ENCODE data around the gene FOXD2. TPM values are rescaled to one million over a fixed set of nuclear protein-coding genes. Genes with fewer than 3 reads are reported as not detected.

FOXD2 gene
- total RNA-seq, 2 experiments from 2014 or later: 0.50 to 0.71 TPM

DNA sequence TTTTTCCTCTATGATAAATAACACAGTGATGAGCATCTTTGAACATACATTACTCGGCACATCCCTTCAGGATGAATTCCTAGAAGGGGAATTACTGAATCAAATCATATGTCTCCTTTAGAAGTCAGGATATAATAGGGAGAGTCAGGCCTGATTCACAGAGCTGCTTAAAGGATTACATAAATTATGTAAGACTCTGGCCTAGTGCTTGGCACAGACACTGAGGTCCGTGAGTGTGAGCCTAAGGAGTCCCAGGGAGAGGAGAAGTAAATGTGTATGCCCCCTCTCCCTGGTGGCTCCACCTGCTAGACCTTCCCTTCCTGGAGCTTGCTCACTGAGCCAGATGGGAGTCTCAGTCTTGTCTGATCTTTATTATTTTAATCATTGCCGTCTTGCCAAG lies 30.4 kb upstream of the FOXD2 start:
- no peak overlapping the region for H3K4me3 Mint-ChIP-seq
- no peaks in the 10 kb centered on the region for H3K9me3 Mint-ChIP-seq
- H3K27ac Mint-ChIP-seq: no peak overlapping the region
- no peaks in the 10 kb centered on the region for H3K36me3 Mint-ChIP-seq
- ATAC-seq (ENCODE audit: low read depth): no peak
- POLR2A ChIA-PET: no interaction called here
- H3K4me1 Mint-ChIP-seq: no peaks in the 10 kb centered on the region
- DNase-seq: no peak
- H3K27me3 Mint-ChIP-seq: peaks cover 17% of the 10 kb centered on the region

DNA sequence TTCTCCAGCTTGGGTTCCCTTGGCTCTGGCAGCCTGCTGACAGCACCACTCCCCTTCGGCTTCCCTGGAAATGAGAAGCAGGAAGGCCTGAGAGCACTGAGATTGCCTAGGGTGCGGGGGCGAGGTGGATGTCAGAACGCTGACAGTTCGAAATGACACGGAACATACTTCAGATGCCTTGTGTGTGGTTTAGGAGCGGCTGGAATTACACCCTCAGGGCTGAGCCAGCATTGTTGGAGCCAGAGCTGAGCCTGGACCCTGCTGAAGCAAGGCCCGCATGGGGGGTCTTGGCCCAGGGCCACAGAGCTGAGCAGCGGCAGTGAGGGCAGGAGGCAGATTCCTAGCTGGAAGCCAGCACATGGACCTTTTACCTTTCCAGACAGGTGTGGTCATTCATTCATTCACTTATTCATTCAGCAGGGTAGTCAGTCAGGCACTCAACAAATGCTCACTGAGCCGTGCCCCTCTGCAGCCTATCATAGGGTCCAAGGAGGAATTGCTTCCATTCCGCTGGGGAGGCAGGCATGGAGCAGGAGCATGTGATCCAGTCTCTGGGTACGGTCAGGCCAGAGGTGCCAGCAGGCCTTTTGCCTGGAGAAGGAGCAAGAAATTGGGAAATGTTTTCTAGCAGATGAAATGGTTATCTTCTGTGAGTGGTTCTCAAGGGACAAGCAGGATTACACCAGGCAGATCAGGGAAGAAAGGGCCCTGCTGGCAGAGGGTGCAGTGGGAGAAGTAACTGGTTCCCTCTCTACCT lies 28.4 kb upstream of the FOXD2 start:
- H3K27ac Mint-ChIP-seq: no peak overlapping the region
- peaks cover 16% of the 10 kb centered on the region for H3K27me3 Mint-ChIP-seq
- H3K36me3 Mint-ChIP-seq: no peaks in the 10 kb centered on the region
- DNase-seq: no peak
- no peaks in the 10 kb centered on the region for H3K4me1 Mint-ChIP-seq
- H3K4me3 Mint-ChIP-seq: no peak overlapping the region
- POLR2A ChIA-PET: no interaction called here
- H3K9me3 Mint-ChIP-seq: no peaks in the 10 kb centered on the region
- ATAC-seq (ENCODE audit: low read depth): no peak

DNA sequence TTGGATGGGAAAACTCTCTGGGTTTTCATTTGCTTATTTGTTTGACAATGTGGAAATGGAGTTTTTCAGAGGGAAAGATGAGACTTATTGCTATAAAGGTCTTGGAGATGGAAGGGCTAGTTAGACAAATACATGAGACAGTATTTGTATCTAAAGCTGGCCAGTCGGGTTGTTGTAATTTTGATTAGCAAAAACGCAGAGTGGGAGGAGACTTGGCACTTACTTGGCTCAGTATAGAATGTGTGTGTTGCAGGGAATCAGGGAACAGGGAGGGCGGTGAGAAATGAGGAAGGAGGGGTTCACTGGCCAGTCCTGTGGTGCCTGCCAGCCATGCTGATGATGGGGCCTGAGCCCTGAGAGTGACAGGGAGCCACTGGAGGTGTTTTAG lies 27.8 kb upstream of the FOXD2 start:
- DNase-seq (no peak), ATAC-seq (ENCODE audit: low read depth) (no peak)
- no peaks in the 10 kb centered on the region for H3K9me3 Mint-ChIP-seq
- no peaks in the 10 kb centered on the region for H3K4me1 Mint-ChIP-seq
- no peak overlapping the region for H3K27ac Mint-ChIP-seq
- POLR2A ChIA-PET: no interaction called here
- H3K36me3 Mint-ChIP-seq: no peaks in the 10 kb centered on the region
- no peak overlapping the region for H3K4me3 Mint-ChIP-seq
- peaks cover 22% of the 10 kb centered on the region for H3K27me3 Mint-ChIP-seq

DNA sequence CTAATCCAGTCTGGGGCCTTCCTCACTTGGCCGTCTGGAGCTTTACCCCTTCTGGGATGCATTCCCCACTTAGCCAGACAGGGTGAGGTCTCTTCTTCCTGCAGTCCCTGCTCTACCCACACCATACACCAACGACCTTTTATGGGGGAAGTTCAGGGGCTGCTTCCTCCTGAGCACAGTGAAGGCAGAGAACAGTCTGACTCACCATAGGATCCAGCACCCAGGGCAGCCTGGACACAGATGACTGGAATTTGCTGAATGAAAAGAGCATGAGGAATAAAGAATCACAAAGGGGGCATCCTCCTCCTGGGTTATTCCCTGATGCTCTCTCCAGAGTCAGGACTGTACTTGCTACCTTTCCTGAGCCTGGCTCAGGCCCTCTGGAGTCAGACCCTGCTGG lies 26.4 kb upstream of the FOXD2 start:
- POLR2A ChIA-PET: no interaction called here
- no peaks in the 10 kb centered on the region for H3K4me1 Mint-ChIP-seq
- peaks cover 1% of the 10 kb centered on the region for H3K36me3 Mint-ChIP-seq
- H3K9me3 Mint-ChIP-seq: no peaks in the 10 kb centered on the region
- DNase-seq: no peak
- H3K27ac Mint-ChIP-seq: no peak overlapping the region
- no peak overlapping the region for H3K4me3 Mint-ChIP-seq
- peaks cover 32% of the 10 kb centered on the region for H3K27me3 Mint-ChIP-seq
- no peak for ATAC-seq (ENCODE audit: low read depth)

DNA sequence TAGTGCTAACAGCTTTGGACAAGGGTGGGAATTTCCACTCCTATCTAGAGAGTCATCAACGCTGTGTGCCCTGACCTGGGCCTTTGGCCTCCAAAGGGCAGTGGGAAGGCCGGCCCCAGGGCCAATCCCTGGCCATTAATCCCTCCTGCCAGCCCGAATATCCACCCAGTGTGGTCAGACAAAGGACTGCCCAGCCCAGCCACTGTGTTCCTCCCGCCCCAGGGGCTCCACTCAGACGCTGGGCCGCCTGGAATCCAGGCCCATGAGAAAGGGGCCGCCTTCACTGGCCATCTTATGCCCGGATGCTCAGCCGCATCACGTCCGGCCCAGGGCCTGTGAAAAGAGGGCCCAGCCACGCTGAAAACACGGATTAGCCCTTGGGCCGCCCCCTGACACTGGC lies 25.4 kb upstream of the FOXD2 start:
- H3K27ac Mint-ChIP-seq: no peak overlapping the region
- no peaks in the 10 kb centered on the region for H3K9me3 Mint-ChIP-seq
- ATAC-seq (ENCODE audit: low read depth) (no peak), DNase-seq (no peak)
- H3K36me3 Mint-ChIP-seq: peaks cover 1% of the 10 kb centered on the region
- peaks cover 37% of the 10 kb centered on the region for H3K27me3 Mint-ChIP-seq
- POLR2A ChIA-PET: interaction anchor here (0.5 kb wide), 1 partner anchor 157 kb away, joined by 4 read pairs; no protein-coding TSS in a partner anchor
- no peak overlapping the region for H3K4me3 Mint-ChIP-seq
- H3K4me1 Mint-ChIP-seq: peaks cover 3% of the 10 kb centered on the region

DNA sequence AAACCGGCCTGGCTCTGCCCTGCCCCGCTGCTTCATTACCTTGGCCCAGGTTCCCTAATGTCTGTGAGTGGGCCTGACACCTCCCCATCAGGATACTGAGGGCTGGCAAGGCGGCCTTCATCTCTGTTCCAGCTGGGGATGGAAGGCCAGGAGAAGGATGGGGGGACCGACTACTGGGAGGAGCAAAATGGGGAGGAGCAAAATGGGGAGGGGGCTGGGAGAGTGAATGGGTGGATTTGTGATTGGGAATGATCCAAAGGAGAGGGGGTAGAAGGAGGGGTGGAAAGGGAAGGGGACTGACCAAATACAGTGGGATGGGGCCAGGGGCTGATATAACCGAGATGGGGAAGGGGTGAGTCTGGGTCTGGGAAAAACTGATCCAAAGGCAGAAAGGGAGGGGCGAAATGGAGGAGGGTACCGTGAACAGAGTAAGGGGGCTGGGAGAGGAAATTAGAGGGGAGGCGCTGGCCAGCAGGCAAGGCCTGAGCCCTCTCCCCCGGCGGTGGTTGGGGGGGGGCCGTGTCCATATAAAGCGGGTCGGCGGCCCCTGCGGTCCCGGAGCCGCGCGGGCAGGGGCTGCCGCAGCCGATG lies 22.0 kb upstream of the FOXD2 start, which contains the start of gene FOXE3:
TSS of gene FOXE3 (plus strand) at position 558 of the 591 bp plus-strand sequence. CDS start at position 589, 31 bp downstream.
- H3K9me3 Mint-ChIP-seq: no peaks in the 10 kb centered on the region
- H3K36me3 Mint-ChIP-seq: peaks cover 1% of the 10 kb centered on the region
- no peak for ATAC-seq (ENCODE audit: low read depth)
- peak within 1 kb of the TSS; percentile 62 for H3K4me3 Mint-ChIP-seq
- H3K27me3 Mint-ChIP-seq: peaks cover 56% of the 10 kb centered on the region
- POLR2A ChIA-PET: no interaction called here
- no peak within 1 kb of the TSS for H3K27ac Mint-ChIP-seq
- no peak for DNase-seq
- H3K4me1 Mint-ChIP-seq: peaks cover 4% of the 10 kb centered on the region

DNA sequence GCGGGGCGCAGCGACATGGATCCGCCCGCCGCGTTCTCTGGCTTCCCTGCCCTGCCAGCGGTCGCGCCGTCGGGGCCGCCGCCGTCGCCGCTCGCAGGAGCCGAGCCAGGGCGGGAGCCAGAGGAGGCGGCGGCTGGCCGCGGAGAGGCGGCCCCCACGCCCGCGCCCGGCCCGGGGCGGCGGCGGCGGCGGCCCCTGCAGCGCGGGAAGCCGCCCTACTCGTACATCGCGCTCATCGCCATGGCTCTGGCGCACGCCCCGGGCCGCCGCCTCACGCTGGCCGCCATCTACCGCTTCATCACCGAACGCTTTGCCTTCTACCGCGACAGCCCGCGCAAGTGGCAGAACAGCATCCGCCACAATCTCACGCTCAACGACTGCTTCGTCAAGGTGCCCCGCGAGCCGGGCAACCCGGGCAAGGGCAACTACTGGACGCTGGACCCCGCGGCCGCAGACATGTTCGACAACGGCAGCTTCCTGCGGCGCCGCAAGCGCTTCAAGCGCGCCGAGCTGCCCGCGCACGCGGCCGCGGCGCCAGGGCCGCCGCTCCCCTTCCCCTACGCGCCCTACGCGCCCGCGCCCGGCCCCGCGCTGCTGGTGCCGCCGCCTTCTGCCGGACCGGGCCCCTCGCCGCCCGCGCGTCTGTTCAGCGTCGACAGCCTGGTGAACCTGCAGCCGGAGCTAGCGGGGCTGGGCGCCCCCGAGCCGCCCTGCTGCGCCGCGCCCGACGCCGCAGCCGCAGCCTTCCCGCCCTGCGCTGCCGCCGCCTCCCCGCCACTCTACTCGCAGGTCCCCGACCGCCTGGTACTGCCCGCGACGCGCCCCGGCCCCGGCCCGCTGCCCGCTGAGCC lies 21.3 kb upstream of the FOXD2 start:
- peak; percentile 44 for ATAC-seq (ENCODE audit: low read depth)
- H3K27me3 Mint-ChIP-seq: peaks cover 59% of the 10 kb centered on the region
- no peak overlapping the region for H3K27ac Mint-ChIP-seq
- H3K36me3 Mint-ChIP-seq: peaks cover 1% of the 10 kb centered on the region
- DNase-seq: peak; percentile 54
- no peaks in the 10 kb centered on the region for H3K9me3 Mint-ChIP-seq
- POLR2A ChIA-PET: no interaction called here
- H3K4me1 Mint-ChIP-seq: peaks cover 4% of the 10 kb centered on the region
- H3K4me3 Mint-ChIP-seq: peak overlapping the region; percentile 62

DNA sequence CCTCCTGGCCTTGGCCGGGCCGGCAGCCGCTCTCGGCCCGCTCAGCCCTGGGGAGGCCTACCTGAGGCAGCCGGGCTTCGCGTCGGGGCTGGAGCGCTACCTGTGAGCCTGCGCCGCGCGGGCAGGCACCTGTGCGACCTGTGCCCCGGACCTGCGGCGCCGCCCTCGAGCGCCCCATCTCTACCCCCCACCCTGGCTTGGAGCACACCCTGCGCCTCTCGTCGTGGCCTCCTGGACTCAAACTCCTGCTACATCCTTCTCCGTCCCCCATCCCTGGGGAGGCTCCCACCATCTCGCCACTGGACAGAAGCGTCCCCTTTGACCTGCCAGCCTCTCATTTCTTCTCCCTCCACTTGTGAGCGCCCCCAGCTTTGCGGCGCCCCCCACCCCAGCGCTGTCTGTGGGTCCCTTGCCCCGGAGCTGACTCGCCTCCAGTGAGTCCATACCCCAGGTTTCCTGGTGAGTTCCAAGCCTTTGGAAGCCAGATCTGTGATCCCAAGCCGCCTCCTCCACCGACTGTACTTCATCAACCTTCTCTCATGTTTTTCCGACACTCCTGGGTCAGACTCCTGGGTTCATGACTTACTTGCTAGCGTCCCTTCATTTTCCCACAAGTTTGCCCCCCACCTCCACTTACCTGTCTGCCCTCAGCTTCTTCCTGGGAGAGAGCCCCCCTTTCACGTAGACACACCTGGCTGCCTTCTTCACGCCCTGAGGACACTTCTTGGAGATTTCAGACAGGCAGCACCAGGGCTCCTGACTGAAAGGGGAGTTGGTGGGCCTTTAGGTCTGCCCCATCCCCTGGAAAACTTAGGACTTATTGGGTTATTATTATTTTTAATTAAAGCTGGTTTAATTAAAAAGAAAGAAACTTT lies 20.4 kb upstream of the FOXD2 start:
- no peak for DNase-seq

DNA sequence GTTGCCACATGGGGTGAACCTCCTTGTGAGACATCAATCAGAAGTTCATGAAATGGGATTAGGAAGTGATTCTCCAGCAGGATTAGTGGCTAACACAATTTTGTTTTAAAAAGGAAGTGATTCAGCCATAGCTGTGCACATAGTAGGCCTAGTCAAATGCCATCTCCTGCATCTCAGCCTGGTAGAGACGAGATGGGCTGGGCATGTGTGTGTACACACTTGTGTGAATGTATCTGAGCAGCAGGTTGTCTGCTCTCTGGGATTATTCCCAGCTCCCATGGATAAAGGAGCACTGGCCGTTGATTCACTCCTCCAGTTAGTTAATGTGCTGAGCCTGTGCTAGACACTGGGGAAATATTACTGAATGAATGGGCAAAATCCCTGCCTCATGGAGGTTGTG lies 19.7 kb upstream of the FOXD2 start:
- Mint-ChIP-seq H3K27me3 (peaks cover 59% of the 10 kb centered on the region), H3K4me1 (peaks cover 4% of the 10 kb centered on the region), H3K4me3 (no peak overlapping the region), H3K36me3 (peaks cover 1% of the 10 kb centered on the region), H3K9me3 (no peaks in the 10 kb centered on the region), H3K27ac (no peak overlapping the region)
- no peak for ATAC-seq (ENCODE audit: low read depth)
- POLR2A ChIA-PET: no interaction called here
- no peak for DNase-seq

More for the DNA sequence above, 20.4 kb upstream of the FOXD2 start:
- POLR2A ChIA-PET: no interaction called here
- H3K27ac Mint-ChIP-seq: peak overlapping the region; percentile 27
- peaks cover 4% of the 10 kb centered on the region for H3K4me1 Mint-ChIP-seq
- peaks cover 59% of the 10 kb centered on the region for H3K27me3 Mint-ChIP-seq
- H3K9me3 Mint-ChIP-seq: no peaks in the 10 kb centered on the region
- peak overlapping the region; percentile 10 for H3K4me3 Mint-ChIP-seq
- no peak for ATAC-seq (ENCODE audit: low read depth)
- peaks cover 1% of the 10 kb centered on the region for H3K36me3 Mint-ChIP-seq

DNA sequence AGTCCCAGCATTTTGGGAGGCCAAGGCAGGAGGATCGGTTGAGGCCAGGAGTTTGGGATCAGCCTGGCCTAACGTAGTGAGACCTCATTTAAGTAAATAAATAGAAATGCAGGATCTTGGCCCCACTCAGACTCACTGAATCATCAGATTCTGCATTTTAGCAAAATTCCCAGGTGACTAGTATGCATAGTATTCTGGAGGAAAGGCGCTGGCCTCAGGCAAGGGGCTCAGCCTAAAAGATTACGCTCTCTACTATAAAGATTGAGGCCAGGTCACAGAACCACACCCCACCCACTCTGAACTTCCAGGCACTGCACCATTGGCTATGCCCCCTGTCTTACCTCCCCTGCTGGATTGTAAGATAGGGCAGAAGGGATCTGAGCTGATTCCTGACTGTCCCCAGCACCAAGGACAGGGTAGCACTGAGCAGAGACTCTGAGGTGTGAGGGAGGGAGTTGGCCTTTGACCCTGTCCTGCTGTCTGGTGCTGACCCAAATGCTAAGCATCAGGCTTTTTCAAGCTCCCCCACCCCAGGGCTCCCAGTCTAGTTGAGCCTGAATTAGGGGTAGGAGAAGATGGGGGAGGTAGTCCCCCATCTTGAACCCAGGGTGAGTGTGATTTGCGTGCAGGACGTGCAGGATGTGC lies 19.0 kb upstream of the FOXD2 start:
- DNase-seq (no peak), ATAC-seq (ENCODE audit: low read depth) (no peak)
- no peak overlapping the region for H3K27ac Mint-ChIP-seq
- H3K27me3 Mint-ChIP-seq: peaks cover 64% of the 10 kb centered on the region
- no peak overlapping the region for H3K4me3 Mint-ChIP-seq
- peaks cover 1% of the 10 kb centered on the region for H3K36me3 Mint-ChIP-seq
- H3K4me1 Mint-ChIP-seq: peaks cover 4% of the 10 kb centered on the region
- no peaks in the 10 kb centered on the region for H3K9me3 Mint-ChIP-seq
- POLR2A ChIA-PET: no interaction called here

DNA sequence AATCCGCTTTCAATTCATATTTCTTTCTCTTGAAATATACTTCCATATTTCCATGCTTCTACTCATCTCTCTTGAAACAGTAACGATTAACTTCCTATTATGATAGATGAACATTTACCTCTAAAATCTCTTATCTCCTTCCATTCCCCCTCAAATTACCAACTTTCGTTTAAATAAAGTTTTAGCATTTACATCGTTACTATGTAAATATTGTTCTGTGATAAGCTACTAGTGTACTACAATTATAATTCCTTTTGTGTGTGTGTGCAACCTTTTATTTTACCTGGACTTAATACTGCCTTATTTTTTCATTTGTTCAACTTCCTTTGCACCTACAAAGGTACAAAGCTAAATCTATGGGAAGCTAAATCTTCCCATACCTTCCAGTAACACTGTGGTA lies 17.3 kb upstream of the FOXD2 start:
- no peaks in the 10 kb centered on the region for H3K36me3 Mint-ChIP-seq
- H3K4me3 Mint-ChIP-seq: no peak overlapping the region
- no peaks in the 10 kb centered on the region for H3K9me3 Mint-ChIP-seq
- POLR2A ChIA-PET: no interaction called here
- H3K27ac Mint-ChIP-seq: no peak overlapping the region
- peaks cover 57% of the 10 kb centered on the region for H3K27me3 Mint-ChIP-seq
- H3K4me1 Mint-ChIP-seq: peaks cover 4% of the 10 kb centered on the region
- ATAC-seq (ENCODE audit: low read depth) (no peak), DNase-seq (no peak)

DNA sequence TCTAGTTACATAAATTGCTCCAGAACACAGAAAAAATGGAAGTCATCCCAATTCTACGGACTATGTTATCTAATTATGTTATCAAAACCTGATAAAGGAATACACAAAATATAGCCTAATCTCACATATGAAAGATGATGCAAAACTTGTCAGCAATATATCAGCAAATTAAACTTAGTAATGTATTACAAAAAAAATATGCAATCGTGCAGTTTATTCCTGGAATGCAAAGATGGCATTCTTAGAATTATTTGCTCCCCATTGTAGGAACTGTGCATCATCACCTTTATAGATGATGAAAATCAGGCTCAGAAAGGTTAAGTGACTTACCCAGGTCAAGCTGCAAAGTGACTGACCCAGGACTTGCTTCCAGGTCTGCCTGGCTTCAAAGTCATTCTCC lies 14.0 kb upstream of the FOXD2 start:
- POLR2A ChIA-PET: no interaction called here
- Mint-ChIP-seq H3K4me1 (no peaks in the 10 kb centered on the region), H3K4me3 (no peak overlapping the region), H3K27me3 (peaks cover 35% of the 10 kb centered on the region), H3K36me3 (no peaks in the 10 kb centered on the region), H3K27ac (no peak overlapping the region), H3K9me3 (no peaks in the 10 kb centered on the region)
- ATAC-seq (ENCODE audit: low read depth) (no peak), DNase-seq (no peak)

Measured in activated naive CD8-positive, alpha-beta T cell treated with anti-CD3 and anti-CD28 coated beads, Interleukin-2, amount 10 ng/mL, durations not matched to agents 7 days and 5 days (primary cell).